Measurements from ENCODE around the gene GGT6. TPM values are rescaled to one million over a fixed set of nuclear protein-coding genes. Genes with fewer than 3 reads are reported as not detected.

GGT6 gene
- total RNA-seq, 1 experiment from 2014 or later, result not detected

Other genes with a start within 250 kb of the GGT6 start
- gene UBE2G1, start 193.9 kb downstream of the GGT6 start, total RNA-seq (2014; rRNA removed), result 35.8 and 46.8 TPM in 2 replicates
- gene SPNS3, start 126.6 kb downstream of the GGT6 start, total RNA-seq (2014; rRNA removed), result 0.69 and 2.6 TPM in 2 replicates
- gene SPNS2, start 61.7 kb downstream of the GGT6 start, total RNA-seq (2014; rRNA removed), result 2.6 and 7.9 TPM in 2 replicates
- gene MYBBP1A, start 5.2 kb downstream of the GGT6 start, total RNA-seq (2014; rRNA removed), result 155 and 171 TPM in 2 replicates
- not detected in 2 replicates for gene SMTNL2, start 24.0 kb upstream of the GGT6 start, total RNA-seq (2014; rRNA removed)
- 0.81 TPM in 1 of 2 replicates, not detected in the other for gene ALOX15, start 81.1 kb upstream of the GGT6 start, total RNA-seq (2014; rRNA removed)
- 35.1 and 37.6 TPM in 2 replicates for gene PELP1, start 143.6 kb upstream of the GGT6 start, total RNA-seq (2014; rRNA removed)
- 22.2 and 28.1 TPM in 2 replicates for gene ARRB2, start 150.1 kb upstream of the GGT6 start, total RNA-seq (2014; rRNA removed)
- 25.4 and 28.9 TPM in 2 replicates for gene MED11, start 170.9 kb upstream of the GGT6 start, total RNA-seq (2014; rRNA removed)
- gene ZMYND15, start 179.3 kb upstream of the GGT6 start, total RNA-seq (2014; rRNA removed), result 0.51 and 0.58 TPM in 2 replicates
- gene CXCL16, start 179.4 kb upstream of the GGT6 start, total RNA-seq (2014; rRNA removed), result 22.1 and 38.7 TPM in 2 replicates
- gene TM4SF5, start 211.3 kb upstream of the GGT6 start, total RNA-seq (2014; rRNA removed), result not detected in 2 replicates
- 1.2 and 3.1 TPM in 2 replicates for gene VMO1, start 225.8 kb upstream of the GGT6 start, total RNA-seq (2014; rRNA removed)
- 0.98 TPM in 1 of 2 replicates, not detected in the other for gene GLTPD2, start 228.4 kb upstream of the GGT6 start, total RNA-seq (2014; rRNA removed)
- gene PSMB6, start 235.6 kb upstream of the GGT6 start, total RNA-seq (2014; rRNA removed), result 281 and 405 TPM in 2 replicates
- 24.3 and 27.3 TPM in 2 replicates for gene PLD2, start 246.6 kb upstream of the GGT6 start, total RNA-seq (2014; rRNA removed)

Measured in PC-3 (cell line).